Transverse colon (tissue), 4 donors: ENCODE results near the gene CDK12. TPM values are rescaled to one million over a fixed set of nuclear protein-coding genes. Genes with fewer than 3 reads are reported as not detected.

ENCODE experiments used
- DNase-seq: peaks from one replicate; pipeline ENCODE4 v3.0.0-alpha.2; 2019
- H3K27ac ChIP-seq, 4 donors: fragments of 200-600 bp; sonication (generic); 2 replicates each; pipeline ENCODE4 v1.5.1; 2016 to 2018; ENCODE audit warnings: inconsistent platforms in 4 of 4
- H3K27me3 ChIP-seq: fragments of 200-600 bp; sonication (generic); 2 replicates; pipeline ENCODE4 v1.5.1; 2017; ENCODE audit warnings: inconsistent platforms
- H3K36me3 ChIP-seq, 4 donors: fragments of 200-600 bp; sonication (generic); 2 replicates each; pipeline ENCODE4 v1.5.1; 2017 to 2019; ENCODE audit warnings: inconsistent platforms in 4 of 4
- H3K4me1 ChIP-seq, 4 donors: fragments of 200-600 bp; sonication (generic); 2 replicates each; pipeline ENCODE4 v1.5.1; 2017 to 2020; ENCODE audit warnings: inconsistent platforms in 4 of 4
- H3K4me3 ChIP-seq, 4 donors: fragments of 200-600 bp; sonication (generic); 1 replicate in 1 of 4; 2 replicates in 3 of 4; pipeline versions ENCODE4 v1.5.1 to v1.6.1; 2017 to 2019; ENCODE audit warnings: inconsistent platforms in 4 of 4
- H3K9me3 ChIP-seq, 2 donors: fragments of 200-600 bp; sonication (generic); 2 replicates each; pipeline ENCODE4 v1.5.1; 2017 to 2019; ENCODE audit warnings: inconsistent platforms in 2 of 2
- EP300 ChIP-seq: sonication (generic); formaldehyde crosslinking; IDR thresholded peaks from one replicate; pipeline ENCODE4 v1.6.1; 2017; ENCODE audit warnings: antibody characterized with exemption, low read depth
- POLR2A ChIP-seq: fragments of 450-650 bp; IDR thresholded peaks from one replicate; pipeline ENCODE4 v1.6.1; 2016; ENCODE audit warnings: antibody characterized with exemption, mild to moderate bottlenecking, moderate library complexity
- POLR2AphosphoS5 ChIP-seq, 3 donors: sonication (generic); formaldehyde crosslinking; IDR thresholded peaks; one replicate each; pipeline ENCODE4 v1.6.1; 2016; ENCODE audit warnings: antibody characterized with exemption in 3 of 3
- WGBS, 2 donors: methylation state at CpG; one replicate each; pipeline ENCODE4 v1.1.5; 2018; ENCODE audit warnings: low coverage in 1 of 2; 5-methylcytosine and 5-hydroxymethylcytosine counted together
- in situ Hi-C, 4 donors: fragments of 200-750 bp; cut with MboI; loops; one replicate each; pipeline versions ENCODE4 v1.15.0 to v1.15.1; 2017; ENCODE audit warnings: low sequenced_read_pairs in 3 of 4, low pct_ligation_motif_present in 1 of 4, low pct_unique_long_range_greater_than_20kb in 1 of 4
- intact Hi-C: fragments of 100-400 bp; cut with DNase I; formaldehyde crosslinking; loops from one replicate; pipeline ENCODE4 v1.15.1; 2023; ENCODE audit warnings: low total_unique reads
- total RNA-seq, 4 donors: library from RNA; depleted of rRNA; stranded (reverse); fragments of >200 nt; gene quantifications; one replicate each; pipeline ENCODE4 v1.1.0, GENCODE V29; 2016
- TF ChIP-seq, protein P1 (sequence below), 5 experiments: fragments of 200-600 bp in 3 of 5; fragments of 450-650 bp in 2 of 5; sonication (generic) in 3 of 5; IDR thresholded peaks; 1 replicate in 2 of 5; 2 replicates in 3 of 5; pipeline ENCODE4 v1.5.1; 2016 to 2017; ENCODE audit warnings: antibody characterized with exemption in 5 of 5, inconsistent platforms in 3 of 5, mild to moderate bottlenecking in 2 of 5, moderate library complexity in 1 of 5

Gene CDK12
- total RNA-seq, 4 donors from 2014 or later, result 31.4 to 66.5 (median 49.4) TPM

DNA sequence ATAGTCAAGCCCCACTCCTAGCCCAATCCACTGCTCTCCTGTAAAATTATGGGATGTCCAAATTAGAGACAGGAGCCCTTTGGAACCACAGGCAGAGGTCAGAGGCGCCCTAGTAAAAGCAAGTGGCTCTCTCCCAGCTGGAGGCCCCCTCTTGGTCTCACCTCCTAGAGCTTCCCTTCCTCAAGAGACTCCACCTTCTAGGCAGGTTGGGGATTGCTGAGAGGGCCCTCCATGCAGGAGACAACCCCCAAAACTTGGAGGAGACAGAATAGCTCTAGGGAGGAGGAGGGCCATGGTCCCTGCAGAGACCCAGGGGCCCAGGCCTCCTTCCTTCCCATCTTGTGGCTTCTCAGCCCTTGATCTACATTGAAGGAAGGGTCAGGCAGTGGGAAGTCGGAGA, 117.0 kb downstream of the CDK12 start:
- DNase-seq, result no peak
- intact Hi-C loops (no loop called here), in situ Hi-C loops (no loop called here)
- TF ChIP-seq POLR2AphosphoS5 (IDR thresholded peaks at IDR 0.05) (no peak), POLR2A (no peak), EP300 (no peak)
- TF ChIP-seq, protein P1, sequence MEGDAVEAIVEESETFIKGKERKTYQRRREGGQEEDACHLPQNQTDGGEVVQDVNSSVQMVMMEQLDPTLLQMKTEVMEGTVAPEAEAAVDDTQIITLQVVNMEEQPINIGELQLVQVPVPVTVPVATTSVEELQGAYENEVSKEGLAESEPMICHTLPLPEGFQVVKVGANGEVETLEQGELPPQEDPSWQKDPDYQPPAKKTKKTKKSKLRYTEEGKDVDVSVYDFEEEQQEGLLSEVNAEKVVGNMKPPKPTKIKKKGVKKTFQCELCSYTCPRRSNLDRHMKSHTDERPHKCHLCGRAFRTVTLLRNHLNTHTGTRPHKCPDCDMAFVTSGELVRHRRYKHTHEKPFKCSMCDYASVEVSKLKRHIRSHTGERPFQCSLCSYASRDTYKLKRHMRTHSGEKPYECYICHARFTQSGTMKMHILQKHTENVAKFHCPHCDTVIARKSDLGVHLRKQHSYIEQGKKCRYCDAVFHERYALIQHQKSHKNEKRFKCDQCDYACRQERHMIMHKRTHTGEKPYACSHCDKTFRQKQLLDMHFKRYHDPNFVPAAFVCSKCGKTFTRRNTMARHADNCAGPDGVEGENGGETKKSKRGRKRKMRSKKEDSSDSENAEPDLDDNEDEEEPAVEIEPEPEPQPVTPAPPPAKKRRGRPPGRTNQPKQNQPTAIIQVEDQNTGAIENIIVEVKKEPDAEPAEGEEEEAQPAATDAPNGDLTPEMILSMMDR (IDR thresholded peaks at IDR 0.05), result no peak
- H3K27ac ChIP-seq, result no peak overlapping the region
- 88% methylated on average over 2 of the region's 2 CpGs; no CpG with 5 or more reads in 1 of the 2 donors for WGBS, 2 donors
- H3K27me3 ChIP-seq, result no peaks in the 10 kb centered on the region
- H3K4me3 ChIP-seq, result no peak overlapping the region
- H3K4me1 ChIP-seq, result peaks cover 3 to 8% (median 5%) of the 10 kb centered on the region in 4 donors
- H3K9me3 ChIP-seq, result no peaks in the 10 kb centered on the region
- no peaks in the 10 kb centered on the region for H3K36me3 ChIP-seq

DNA sequence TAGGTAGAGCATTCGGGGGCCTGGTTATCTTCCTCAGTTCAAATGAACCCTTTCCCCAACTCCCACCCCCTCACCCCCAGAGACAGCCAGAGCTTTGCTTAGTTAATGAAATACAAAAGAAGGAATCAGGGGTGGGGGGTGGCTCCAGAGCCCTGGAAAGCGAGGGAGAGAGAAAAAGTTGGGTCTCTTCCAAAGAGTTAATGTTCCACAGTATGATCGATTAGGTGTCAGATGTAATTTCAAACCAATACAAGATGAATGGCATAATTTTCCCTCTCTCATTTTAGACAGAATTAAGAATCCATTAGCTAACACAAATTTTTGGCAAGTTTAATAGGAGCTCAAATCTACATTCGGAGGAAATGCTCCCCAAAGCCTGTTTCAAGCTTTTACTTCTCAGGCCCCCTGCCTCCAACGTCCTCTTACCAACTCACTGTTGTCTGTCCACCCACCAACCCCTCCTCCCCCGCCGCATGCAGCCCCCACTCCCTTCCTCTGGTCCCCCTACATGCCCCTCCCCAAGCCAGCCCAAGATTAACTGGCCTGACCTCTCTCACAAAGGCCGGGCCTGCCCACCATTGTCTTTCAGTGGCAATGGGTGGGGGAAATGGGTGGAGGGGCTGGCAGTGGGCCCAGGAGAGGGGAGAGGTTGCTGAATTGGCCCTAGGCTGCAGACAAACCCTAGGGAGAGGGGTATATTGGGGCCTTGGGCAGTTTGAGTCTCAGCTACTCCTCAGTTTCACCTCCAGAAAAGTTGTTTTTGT, 118.2 kb downstream of the CDK12 start:
- DNase-seq, result no peak
- H3K4me3 ChIP-seq, result no peak overlapping the region
- no peaks in the 10 kb centered on the region for H3K36me3 ChIP-seq
- no peaks in the 10 kb centered on the region for H3K4me1 ChIP-seq
- H3K9me3 ChIP-seq, result no peaks in the 10 kb centered on the region
- TF ChIP-seq, protein P1 (IDR thresholded peaks at IDR 0.05), result no peak
- TF ChIP-seq POLR2AphosphoS5 (IDR thresholded peaks at IDR 0.05) (no peak), EP300 (no peak), POLR2A (no peak)
- intact Hi-C loops (loop anchor here (10.0 kb wide), 1 partner anchor 75 kb away; no protein-coding TSS in a partner anchor), in situ Hi-C loops (no loop called here)
- H3K27me3 ChIP-seq, result no peaks in the 10 kb centered on the region
- H3K27ac ChIP-seq, result no peak overlapping the region
- 65 to 71% methylated on average over 4 to 8 of the region's 8 CpGs for WGBS, 2 donors

DNA sequence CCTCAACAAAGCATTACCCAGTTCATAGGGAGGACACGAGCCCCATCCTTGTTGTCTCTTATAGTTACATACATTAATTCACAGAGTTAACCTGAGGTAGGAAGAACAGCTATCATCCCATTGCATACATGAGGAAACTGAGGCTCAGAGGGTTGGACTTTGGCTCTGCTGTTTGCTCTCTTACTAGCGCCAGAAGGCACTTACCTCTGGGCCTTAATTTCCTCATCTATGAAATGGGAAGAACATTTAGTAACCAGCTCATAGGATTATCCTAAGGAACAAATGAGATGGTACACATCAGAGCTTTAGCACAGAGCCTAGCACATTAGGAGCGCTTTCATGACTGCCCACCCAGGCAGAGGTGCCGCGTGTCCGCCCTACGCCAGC, 118.8 kb downstream of the CDK12 start:
- H3K4me1 ChIP-seq, result no peaks in the 10 kb centered on the region
- no peaks in the 10 kb centered on the region for H3K36me3 ChIP-seq
- no peak overlapping the region for H3K4me3 ChIP-seq
- TF ChIP-seq EP300 (no peak), POLR2AphosphoS5 (IDR thresholded peaks at IDR 0.05) (no peak), POLR2A (no peak)
- TF ChIP-seq, protein P1 (IDR thresholded peaks at IDR 0.05), result no peak
- no peaks in the 10 kb centered on the region for H3K27me3 ChIP-seq
- WGBS, 2 donors, result 89% methylated on average over 7 of the region's 7 CpGs; no CpG with 5 or more reads in 1 of the 2 donors
- H3K9me3 ChIP-seq, result no peaks in the 10 kb centered on the region
- no peak overlapping the region for H3K27ac ChIP-seq
- no peak for DNase-seq
- intact Hi-C loops (loop anchor here (10.0 kb wide), 1 partner anchor 75 kb away; no protein-coding TSS in a partner anchor), in situ Hi-C loops (no loop called here)

DNA sequence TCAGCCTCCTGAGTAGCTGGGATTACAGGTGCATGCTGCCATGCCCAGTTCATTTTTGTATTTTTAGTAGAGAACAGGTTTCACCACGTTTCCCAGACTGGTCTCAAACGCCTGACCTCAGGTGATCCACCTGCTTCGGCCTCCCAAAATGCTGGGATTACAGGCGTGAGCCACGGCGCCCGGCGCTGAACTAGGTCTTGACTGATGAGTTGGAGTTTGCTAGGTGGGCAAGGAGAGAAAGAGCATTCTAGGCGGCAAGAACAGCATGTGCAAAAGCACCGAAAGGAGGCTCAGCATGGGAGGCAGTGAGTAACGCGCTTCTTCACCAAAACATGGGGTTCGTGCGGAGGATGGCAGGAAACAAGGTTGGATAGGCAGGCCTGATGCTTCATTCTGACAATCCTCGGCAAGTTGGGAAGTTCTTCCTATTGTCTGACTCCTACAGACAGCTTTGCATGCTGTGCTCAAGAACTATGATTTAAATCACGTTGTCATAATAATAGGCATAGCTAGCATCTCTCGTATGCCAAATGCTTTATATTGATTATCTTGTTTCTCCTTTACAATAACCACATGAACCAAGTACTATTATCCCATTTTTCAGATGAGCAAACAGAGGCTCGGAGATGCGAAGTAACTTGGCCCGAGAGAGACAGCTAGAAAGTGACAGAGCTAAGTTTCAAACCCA, 119.9 kb downstream of the CDK12 start:
- no peak for TF ChIP-seq EP300
- no peak for TF ChIP-seq POLR2A
- TF ChIP-seq POLR2AphosphoS5 (IDR thresholded peaks at IDR 0.05), result no peak
- TF ChIP-seq, protein P1 (IDR thresholded peaks at IDR 0.05), result no peak
- in situ Hi-C loops, result no loop called here
- H3K27me3 ChIP-seq, result no peaks in the 10 kb centered on the region
- no peaks in the 10 kb centered on the region for H3K9me3 ChIP-seq
- no peaks in the 10 kb centered on the region for H3K4me1 ChIP-seq
- 88 to 93% methylated on average over 16 to 17 of the region's 20 CpGs for WGBS, 2 donors
- intact Hi-C loops, result loop anchor here (10.0 kb wide), 1 partner anchor 74 kb away; no protein-coding TSS in a partner anchor
- H3K36me3 ChIP-seq, result no peaks in the 10 kb centered on the region
- no peak for DNase-seq
- H3K27ac ChIP-seq, result no peak overlapping the region
- no peak overlapping the region for H3K4me3 ChIP-seq
